HepG2 (cell line): ENCODE measurements around the gene TNFSF12. TPM values are rescaled to one million over a fixed set of nuclear protein-coding genes. Genes with fewer than 3 reads are reported as not detected.

Experiments used
- BRD4 ChIP-seq: sonication (generic); formaldehyde crosslinking; IDR thresholded peaks from 2 replicates; pipeline ENCODE4 v1.4.0; 2020; ENCODE audit warnings: missing genetic modification reagents
- CSRNP1 ChIP-seq: sonication (generic); formaldehyde crosslinking; IDR thresholded peaks from 2 replicates; pipeline ENCODE4 v1.8.1; 2023; ENCODE audit warnings: mild to moderate bottlenecking, missing genetic modification reagents
- E2F2 ChIP-seq: sonication (generic); formaldehyde crosslinking; IDR thresholded peaks from 2 replicates; pipeline ENCODE4 v1.4.0; 2020; ENCODE audit warnings: missing genetic modification reagents, borderline replicate concordance
- ESRRA ChIP-seq: sonication (generic); formaldehyde crosslinking; IDR thresholded peaks from 2 replicates; pipeline ENCODE4 v1.5.1; 2020; ENCODE audit warnings: mild to moderate bottlenecking, low read depth, missing genetic modification reagents
- HDAC1 ChIP-seq: sonication (generic); formaldehyde crosslinking; IDR thresholded peaks from 2 replicates; pipeline ENCODE4 v1.5.1; 2020; ENCODE audit warnings: mild to moderate bottlenecking, missing genetic modification reagents
- HOXA5 ChIP-seq: sonication (generic); formaldehyde crosslinking; IDR thresholded peaks from 2 replicates; pipeline ENCODE4 v1.4.0; 2020; ENCODE audit warnings: missing genetic modification reagents
- MAX ChIP-seq: IDR thresholded peaks from 2 replicates; pipeline ENCODE4 v1.6.1; 2012; ENCODE audit warnings: inconsistent platforms
- MIXL1 ChIP-seq: IDR thresholded peaks from 2 replicates; pipeline ENCODE4 v1.6.1; 2016
- NFYB ChIP-seq: sonication (generic); formaldehyde crosslinking; IDR thresholded peaks from 2 replicates; pipeline ENCODE4 v1.4.0; 2020; ENCODE audit warnings: missing genetic modification reagents
- PRMT3 ChIP-seq: sonication (generic); formaldehyde crosslinking; IDR thresholded peaks from 2 replicates; pipeline ENCODE4 v1.8.1; 2022; ENCODE audit warnings: low read depth, mild to moderate bottlenecking, moderate library complexity, missing genetic modification reagents, borderline replicate concordance
- RARA ChIP-seq: IDR thresholded peaks from 2 replicates; pipeline ENCODE4 v1.6.1; 2016; ENCODE audit warnings: missing genetic modification reagents, missing compliant biosample characterization
- SAFB2 ChIP-seq: sonication (generic); formaldehyde crosslinking; IDR thresholded peaks from 2 replicates; pipeline ENCODE4 v1.5.1; 2020; ENCODE audit warnings: missing genetic modification reagents, low read depth, mild to moderate bottlenecking, borderline replicate concordance
- SMARCE1 ChIP-seq: fragments of 450-650 bp; IDR thresholded peaks from 2 replicates; pipeline ENCODE4 v1.6.1; 2017; ENCODE audit warnings: borderline replicate concordance
- ZBTB43 ChIP-seq: sonication (generic); formaldehyde crosslinking; conservative IDR thresholded peaks from 2 replicates; pipeline ENCODE4 v1.4.0; 2020; ENCODE audit warnings: missing genetic modification reagents
- ZBTB44 ChIP-seq: sonication (generic); formaldehyde crosslinking; IDR thresholded peaks from 2 replicates; pipeline ENCODE4 v1.4.0; 2020; ENCODE audit warnings: missing genetic modification reagents
- ZFYVE20 ChIP-seq: sonication (generic); formaldehyde crosslinking; IDR thresholded peaks from 2 replicates; pipeline ENCODE4 v1.8.0; 2023; ENCODE audit warnings: low read depth, mild to moderate bottlenecking, moderate library complexity, missing genetic modification reagents, borderline replicate concordance
- ZNF414 ChIP-seq: sonication (generic); formaldehyde crosslinking; IDR thresholded peaks from 2 replicates; pipeline ENCODE4 v1.5.0; 2020; ENCODE audit warnings: missing genetic modification reagents
- ZNF672 ChIP-seq: sonication (generic); formaldehyde crosslinking; IDR thresholded peaks from 2 replicates; pipeline ENCODE4 v1.8.1; 2022; ENCODE audit warnings: missing genetic modification reagents
- ZNF75D ChIP-seq: sonication (generic); formaldehyde crosslinking; IDR thresholded peaks from 2 replicates; pipeline ENCODE4 v1.8.1; 2023; ENCODE audit warnings: missing genetic modification reagents, mild to moderate bottlenecking, borderline replicate concordance
- ZNF879 ChIP-seq: sonication (generic); formaldehyde crosslinking; IDR thresholded peaks from 2 replicates; pipeline ENCODE4 v1.8.1; 2023; ENCODE audit warnings: missing genetic modification reagents
- polyA plus RNA-seq, 8 experiments: library from polyadenylated mRNA; depleted of rRNA in 3 of 8; stranded (reverse) in 7 of 8; unstranded in 1 of 8; fragments of >200 nt; fragmentation: Illumina TruSeq in 4 of 8; extraction: Trizol in 4 of 8; gene quantifications; 2 replicates each; pipeline versions ENCODE4 v1.2.1 to v1.2.3, GENCODE V29; 2011 to 2016; ENCODE audit warnings: low read depth in 4 of 8, missing spikeins in 1 of 8, mixed read lengths in 1 of 8; ENCODE audit not compliant: insufficient read depth in 1 of 8
- total RNA-seq, 5 experiments: library from RNA; depleted of rRNA; stranded (reverse); fragments of >200 nt; fragmentation: Illumina TruSeq; extraction: Trizol; gene quantifications; 2 replicates each; pipeline ENCODE4 v1.2.3, GENCODE V29; 2016; ENCODE audit warnings: low read depth in 1 of 5

TNFSF12 gene
- total and polyA plus RNA-seq, 2 of the 13 experiments (the other 11 are each of a cell fraction or from before 2014, with no cell fraction given), result 0.93 to 7.2 TPM

GRCh38 chr17:7572588-7573323 lies 23.9 kb downstream of the TNFSF12 start (continued):
- TF ChIP-seq RARA (no peak), ZNF414 (0 out of 2 replicates have a peak, but pooled peaks have one; percentile 47), MAX (no peak; the same call in 1 of the 2 replicates), HDAC1 (CRISPR knock-in tag) (no peak; the same call in none of the 2 replicates), PRMT3 (CRISPR knock-in tag) (no peak), MIXL1 (no peak), BRD4 (no peak; the same call in 1 of the 2 replicates), ZFYVE20 (CRISPR knock-in tag) (peak; percentile 56; the same call in 1 of the 2 replicates), NFYB (peak; percentile 99), CSRNP1 (CRISPR knock-in tag) (no peak; the same call in 1 of the 2 replicates), ZNF672 (CRISPR knock-in tag) (peak; percentile 61; the same call in 1 of the 2 replicates), ZNF75D (CRISPR knock-in tag) (0 out of 2 replicates have a peak, but pooled peaks have one; percentile 53), ZNF879 (CRISPR knock-in tag) (0 out of 2 replicates have a peak, but pooled peaks have one; percentile 24), SMARCE1 (no peak), ZBTB43 (peak; percentile 14; the same call in 1 of the 2 replicates), E2F2 (CRISPR knock-in tag) (no peak), ESRRA (peak; percentile 64; the same call in 1 of the 2 replicates), HOXA5 (CRISPR knock-in tag) (peak; percentile 94), ZBTB44 (CRISPR knock-in tag) (no peak), SAFB2 (peak; percentile 56)
